Measurements from ENCODE around the gene MED8.
"Not testable (repeated sequence)": the region's sequence is repeated elsewhere in the genome, so short reads cannot be mapped to it uniquely, and the experiment has no call there.

The MED8 gene

GRCh38 chr1:43421976-43422750, 32.6 kb upstream of the MED8 start:
- no peak for DNase-seq (ENCODE audit: low spot score)

- DNase-seq (ENCODE audit: low spot score) = no peak
Observed at GRCh38 chr1:43421396-43421795, 31.8 kb upstream of the MED8 start.

GRCh38 chr1:43420874-43421273, 31.3 kb upstream of the MED8 start:
- DNase-seq (ENCODE audit: low spot score) = no peak

GRCh38 chr1:43419627-43420425, 30.2 kb upstream of the MED8 start:
- no peak for DNase-seq (ENCODE audit: low spot score)

- no peak for DNase-seq (ENCODE audit: low spot score)
Observed at GRCh38 chr1:43418858-43419257, 29.3 kb upstream of the MED8 start.

GRCh38 chr1:43415901-43416300, 26.3 kb upstream of the MED8 start:
- DNase-seq (ENCODE audit: low spot score) = no peak

- DNase-seq (ENCODE audit: low spot score) = peak; percentile 60
Observed at GRCh38 chr1:43414634-43415223, 25.1 kb upstream of the MED8 start.

GRCh38 chr1:43413426-43413825, 23.8 kb upstream of the MED8 start:
- not testable (repeated sequence) for DNase-seq (ENCODE audit: low spot score)

- no peak for DNase-seq (ENCODE audit: low spot score)
Observed at GRCh38 chr1:43410571-43410970, 21.0 kb upstream of the MED8 start.

GRCh38 chr1:43405876-43406234, 16.3 kb upstream of the MED8 start:
- DNase-seq (ENCODE audit: low spot score) = no peak

- no peak for DNase-seq (ENCODE audit: low spot score)
Observed at GRCh38 chr1:43405219-43405875, 15.7 kb upstream of the MED8 start.

GRCh38 chr1:43404353-43404752, 14.8 kb upstream of the MED8 start:
- no peak for DNase-seq (ENCODE audit: low spot score)

- DNase-seq (ENCODE audit: low spot score) = no peak
Observed at GRCh38 chr1:43402089-43402865, 12.7 kb upstream of the MED8 start.

GRCh38 chr1:43400441-43400840, 10.8 kb upstream of the MED8 start:
- DNase-seq (ENCODE audit: low spot score) = not testable (repeated sequence)

- no peak for DNase-seq (ENCODE audit: low spot score)
Observed at GRCh38 chr1:43398227-43398626, 8.6 kb upstream of the MED8 start.

GRCh38 chr1:43396059-43396458, 6.5 kb upstream of the MED8 start:
- no peak for DNase-seq (ENCODE audit: low spot score)

GRCh38 chr1:43395523-43395922, 5.9 kb upstream of the MED8 start:
- no peak for DNase-seq (ENCODE audit: low spot score)

- DNase-seq (ENCODE audit: low spot score) = no peak
Observed at GRCh38 chr1:43392702-43393101, 3.1 kb upstream of the MED8 start.

GRCh38 chr1:43388613-43389012, 987 bp downstream of the MED8 start:
- no peak for DNase-seq (ENCODE audit: low spot score)

- DNase-seq (ENCODE audit: low spot score) = no peak
Observed at GRCh38 chr1:43387976-43388599, 1.5 kb downstream of the MED8 start.

- DNase-seq (ENCODE audit: low spot score) = no peak
Observed at GRCh38 chr1:43386676-43387075, 2.9 kb downstream of the MED8 start.
